Urinary bladder (tissue), 4 donors: Measurements from ENCODE around the gene GMPPA. TPM values are rescaled to one million over a fixed set of nuclear protein-coding genes. Genes with fewer than 3 reads are reported as not detected.

ENCODE experiments used
- DNase-seq: peaks from one replicate; pipeline ENCODE4 v3.0.0-alpha.2; 2015; ENCODE audit errors: extremely low spot score
- H3K27ac ChIP-seq: one replicate; pipeline ENCODE4 v1.5.1; 2013; ENCODE audit warnings: low read depth, mild to moderate bottlenecking, moderate library complexity
- H3K36me3 ChIP-seq: one replicate; pipeline ENCODE4 v1.6.1; 2013; ENCODE audit warnings: mild to moderate bottlenecking, moderate library complexity; ENCODE audit not compliant: insufficient read depth
- H3K4me1 ChIP-seq: one replicate; pipeline ENCODE4 v1.6.1; 2013; ENCODE audit warnings: mild to moderate bottlenecking, moderate library complexity; ENCODE audit not compliant: insufficient read depth
- H3K4me3 ChIP-seq: one replicate; pipeline ENCODE4 v1.5.1; 2013; ENCODE audit warnings: low read depth, low read length
- WGBS: extraction: QIAGEN DNeasy Blood & Tissue Kit; methylation state at CpG from one replicate; pipeline ENCODE4 v1.1.7; 2013; 5-methylcytosine and 5-hydroxymethylcytosine counted together
- polyA plus RNA-seq: library from polyadenylated mRNA; stranded (reverse); fragments of 200-250 nt; gene quantifications from one replicate; pipeline ENCODE4 v1.2.3, GENCODE V29; 2013
- total RNA-seq: library from RNA; depleted of rRNA; stranded (reverse); fragments of >200 nt; gene quantifications from one replicate; pipeline ENCODE4 v1.2.3, GENCODE V29; 2014
- donor health status: healthy with polysubstance abuse.
- donor health status: healthy.

The GMPPA gene
- total and polyA plus RNA-seq, 2 donors = 32.1 to 34.3 TPM

DNA sequence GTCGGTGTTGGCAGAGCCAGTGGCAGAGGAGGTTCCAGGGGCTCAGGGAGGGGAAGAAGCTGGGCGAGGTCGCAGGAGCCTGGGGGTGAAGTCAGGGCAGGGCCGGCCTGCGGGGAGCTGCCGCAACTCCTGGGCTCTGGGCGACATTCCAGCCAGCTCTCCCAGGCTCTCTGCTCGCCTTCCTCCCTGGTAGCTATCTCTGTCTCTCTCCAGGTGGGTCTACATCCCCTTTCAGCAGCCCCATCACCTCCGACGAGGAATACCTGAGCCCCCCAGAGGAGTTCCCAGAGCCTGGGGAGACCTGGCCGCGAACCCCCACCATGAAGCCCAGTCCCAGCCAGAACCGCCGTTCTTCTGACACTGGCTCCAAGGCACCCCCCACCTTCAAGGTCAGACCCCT, 37.0 kb upstream of the GMPPA start:
- 66% methylated on average over 14 of the region's 14 CpGs for WGBS
- no peak overlapping the region for H3K4me3 ChIP-seq
- H3K36me3 ChIP-seq = no peaks in the 10 kb centered on the region
- no peak for DNase-seq
- no peak overlapping the region for H3K27ac ChIP-seq
- no peaks in the 10 kb centered on the region for H3K4me1 ChIP-seq

DNA sequence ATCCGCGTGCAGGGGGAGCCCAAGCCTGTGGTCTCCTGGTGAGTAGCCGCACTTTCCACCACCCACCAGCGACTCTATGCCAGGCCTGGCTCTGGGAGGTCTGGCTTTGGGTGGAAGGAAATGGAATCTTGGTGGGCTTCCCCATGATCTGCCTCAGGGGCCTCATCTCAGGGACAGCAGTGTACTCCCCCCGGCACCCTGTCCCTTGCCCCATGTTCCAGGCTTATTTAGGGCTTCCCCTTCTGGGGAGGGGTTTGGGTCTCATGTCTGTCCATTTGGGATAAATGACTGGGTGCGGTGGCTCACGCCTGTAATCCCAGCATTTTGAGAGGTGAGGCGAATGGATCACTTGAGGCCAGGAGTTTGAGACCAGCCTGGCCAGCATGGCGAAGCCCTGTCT, 36.3 kb upstream of the GMPPA start:
- Histone ChIP-seq H3K36me3 (no peaks in the 10 kb centered on the region), H3K27ac (no peak overlapping the region), H3K4me1 (no peaks in the 10 kb centered on the region), H3K4me3 (no peak overlapping the region)
- WGBS = 85% methylated on average over 9 of the region's 9 CpGs
- no peak for DNase-seq

- no peak overlapping the region for H3K27ac ChIP-seq
- no peak overlapping the region for H3K4me3 ChIP-seq
- no peak for DNase-seq
- H3K36me3 ChIP-seq = no peaks in the 10 kb centered on the region
- H3K4me1 ChIP-seq = no peaks in the 10 kb centered on the region
- WGBS = 87% methylated on average over 21 of the region's 21 CpGs
Observed at GRCh38 chr2:219464286-219465032, 34.2 kb upstream of the GMPPA start.

DNA sequence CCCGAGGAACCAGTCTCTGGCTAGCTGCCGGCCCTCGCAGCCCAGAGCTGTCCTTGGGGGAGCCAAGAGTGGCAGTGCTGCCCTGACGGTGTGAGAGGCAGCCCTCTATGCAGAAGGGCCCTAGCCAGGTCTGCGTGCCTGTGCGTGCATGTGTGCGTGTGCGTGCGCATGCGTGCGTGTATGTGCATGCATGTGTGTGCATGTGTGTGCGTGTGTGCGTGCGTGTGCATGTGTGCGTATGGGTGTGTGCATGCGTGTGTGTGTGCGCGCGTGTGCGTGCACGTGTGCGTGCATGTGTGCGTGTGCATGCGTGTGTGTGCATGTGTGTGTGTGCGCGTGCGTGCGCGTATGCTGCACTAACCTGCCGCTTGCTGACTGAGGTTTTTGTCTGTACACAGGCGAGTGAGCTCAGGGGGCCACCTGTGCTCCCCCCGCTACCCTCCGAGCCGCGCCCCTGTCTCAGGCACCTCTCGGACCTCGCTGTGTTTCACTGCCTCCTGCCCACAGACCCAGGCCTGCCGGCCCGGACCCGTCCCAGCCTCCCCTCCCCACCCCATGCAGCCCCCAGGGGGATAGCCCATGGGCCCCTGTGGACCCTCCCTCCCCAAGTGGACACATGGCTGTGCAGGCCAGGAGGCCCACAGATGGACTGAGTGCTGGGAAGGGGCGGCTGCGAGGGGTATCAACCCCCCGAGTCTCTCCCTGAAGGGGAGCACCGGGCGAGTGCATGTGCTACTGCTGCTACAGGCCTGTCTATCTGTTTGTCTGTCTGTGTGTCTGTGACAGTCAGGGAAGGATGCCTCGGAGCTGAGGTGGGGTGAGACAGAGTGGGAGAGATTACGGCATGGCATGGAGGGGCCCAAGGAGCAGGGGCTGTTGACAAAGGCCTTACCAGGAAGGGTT, 32.8 kb upstream of the GMPPA start:
- H3K4me1 ChIP-seq = no peaks in the 10 kb centered on the region
- no peaks in the 10 kb centered on the region for H3K36me3 ChIP-seq
- H3K4me3 ChIP-seq = no peak overlapping the region
- 88% methylated on average over 47 of the region's 47 CpGs for WGBS
- DNase-seq = no peak
- H3K27ac ChIP-seq = no peak overlapping the region

GRCh38 chr2:219466816-219467735, 31.6 kb upstream of the GMPPA start:
- WGBS = 62% methylated on average over 28 of the region's 28 CpGs

DNA sequence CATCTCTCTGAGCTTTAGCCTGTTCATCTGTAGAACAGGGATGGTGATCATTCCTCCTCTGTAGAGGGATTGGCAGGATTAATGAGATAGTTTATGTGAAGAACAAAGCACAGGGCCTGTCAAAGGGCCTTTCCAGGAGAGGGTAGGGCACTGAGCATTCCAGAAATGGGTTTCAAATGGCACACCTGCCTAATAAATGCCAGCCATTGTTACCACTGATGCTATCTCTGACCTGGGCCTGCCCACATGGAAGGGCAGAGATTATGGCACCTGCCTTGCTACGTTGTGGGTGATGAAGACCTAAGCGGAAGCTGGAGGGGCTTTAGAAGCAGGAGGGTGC, 31.0 kb upstream of the GMPPA start:
- Histone ChIP-seq H3K4me1 (no peaks in the 10 kb centered on the region), H3K36me3 (no peaks in the 10 kb centered on the region), H3K4me3 (no peak overlapping the region), H3K27ac (no peak overlapping the region)
- 79% methylated on average over 2 of the region's 2 CpGs for WGBS
- no peak for DNase-seq

More at GRCh38 chr2:219466816-219467735, 31.6 kb upstream of the GMPPA start:
- Histone ChIP-seq H3K27ac (no peak overlapping the region), H3K4me1 (no peaks in the 10 kb centered on the region), H3K36me3 (no peaks in the 10 kb centered on the region), H3K4me3 (no peak overlapping the region)
- DNase-seq = no peak

- WGBS = 86% methylated on average over 23 of the region's 23 CpGs
- H3K36me3 ChIP-seq = no peaks in the 10 kb centered on the region
- DNase-seq = no peak
- no peak overlapping the region for H3K27ac ChIP-seq
- no peaks in the 10 kb centered on the region for H3K4me1 ChIP-seq
- H3K4me3 ChIP-seq = no peak overlapping the region
Observed at GRCh38 chr2:219468410-219469185, 30.1 kb upstream of the GMPPA start.

DNA sequence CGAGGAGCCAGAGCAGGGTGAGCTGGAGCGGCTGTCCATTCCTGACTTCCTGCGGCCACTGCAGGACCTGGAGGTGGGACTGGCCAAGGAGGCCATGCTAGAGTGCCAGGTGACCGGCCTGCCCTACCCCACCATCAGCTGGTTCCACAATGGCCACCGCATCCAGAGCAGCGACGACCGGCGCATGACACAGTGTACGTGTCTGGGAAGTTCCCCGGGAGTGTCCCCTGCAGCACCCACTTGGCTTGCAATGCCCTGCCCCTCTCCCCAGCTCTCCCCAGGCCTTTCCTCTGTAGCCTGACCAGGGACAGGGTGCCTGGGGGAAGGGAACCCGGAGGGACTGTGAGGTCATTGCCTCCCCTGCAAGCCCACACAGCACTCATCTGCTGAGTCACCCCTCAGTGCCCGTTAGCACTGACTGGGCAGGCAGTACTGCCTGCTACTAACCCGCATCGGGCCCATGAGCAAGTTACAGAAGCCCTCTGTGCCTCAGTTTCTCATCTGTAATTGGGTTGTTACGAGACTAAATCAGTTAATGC, 29.4 kb upstream of the GMPPA start:
- Histone ChIP-seq H3K4me1 (no peaks in the 10 kb centered on the region), H3K4me3 (no peak overlapping the region), H3K36me3 (no peaks in the 10 kb centered on the region), H3K27ac (no peak overlapping the region)
- DNase-seq = no peak
- 78% methylated on average over 16 of the region's 16 CpGs for WGBS

DNA sequence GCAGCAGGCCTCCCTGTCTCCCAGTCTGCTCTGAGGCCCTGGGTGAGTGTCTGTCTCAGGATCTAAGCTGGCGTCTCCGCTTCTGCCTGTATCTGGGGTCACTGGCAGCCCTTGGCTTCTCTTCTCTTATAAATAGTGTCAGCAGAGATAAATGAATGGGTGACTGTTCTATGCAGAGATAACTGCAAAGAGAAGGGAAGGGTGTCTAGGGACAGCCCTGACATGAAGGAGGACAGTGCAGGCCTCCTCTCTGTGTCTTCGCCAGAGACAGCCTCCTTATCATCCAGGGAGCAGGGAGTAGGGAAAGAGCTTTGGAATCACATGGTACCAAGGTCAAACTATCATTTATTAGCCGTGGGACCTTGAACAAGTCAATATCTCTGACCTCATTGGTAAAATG, 28.3 kb upstream of the GMPPA start:
- H3K27ac ChIP-seq = no peak overlapping the region
- no peak for DNase-seq
- no peaks in the 10 kb centered on the region for H3K4me1 ChIP-seq
- no peaks in the 10 kb centered on the region for H3K36me3 ChIP-seq
- 61% methylated on average over 4 of the region's 4 CpGs for WGBS
- H3K4me3 ChIP-seq = no peak overlapping the region

DNA sequence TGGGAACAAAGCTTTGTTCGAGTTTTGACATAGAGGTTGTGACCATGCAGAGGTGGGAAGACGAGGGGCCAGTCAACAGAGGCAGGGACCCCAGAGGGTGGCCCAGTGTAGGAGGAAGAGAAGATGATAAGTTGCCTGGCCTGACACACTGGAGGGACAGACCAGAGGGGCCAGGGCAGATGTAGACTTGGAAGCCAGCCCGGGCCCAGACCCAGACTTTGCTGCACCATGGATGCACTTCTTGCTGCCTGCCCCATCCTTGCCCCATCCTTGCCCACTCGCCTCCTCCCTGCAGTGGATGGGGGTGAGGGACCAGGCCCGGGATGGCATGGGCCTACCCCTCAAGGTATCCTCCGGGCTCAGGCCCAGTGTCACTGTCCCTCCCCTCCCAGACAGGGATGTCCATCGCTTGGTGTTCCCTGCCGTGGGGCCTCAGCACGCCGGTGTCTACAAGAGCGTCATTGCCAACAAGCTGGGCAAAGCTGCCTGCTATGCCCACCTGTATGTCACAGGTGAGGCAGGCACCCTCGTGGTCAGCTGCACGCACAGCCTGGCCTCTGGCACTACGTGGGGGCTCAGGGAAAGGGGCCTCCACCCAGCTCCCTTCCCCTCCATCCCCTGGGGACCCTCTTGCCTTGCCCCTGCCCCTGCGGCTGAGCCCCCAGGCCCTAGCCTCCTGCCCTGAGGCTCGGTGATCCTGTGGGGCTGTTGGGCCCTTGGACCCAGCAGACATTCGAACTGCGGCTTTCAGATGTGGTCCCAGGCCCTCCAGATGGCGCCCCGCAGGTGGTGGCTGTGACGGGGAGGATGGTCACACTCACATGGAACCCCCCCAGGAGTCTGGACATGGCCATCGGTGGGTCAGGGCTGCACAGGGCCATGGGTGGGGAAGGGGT, 27.0 kb upstream of the GMPPA start:
- DNase-seq = no peak
- no peaks in the 10 kb centered on the region for H3K4me1 ChIP-seq
- no peak overlapping the region for H3K27ac ChIP-seq
- H3K36me3 ChIP-seq = no peaks in the 10 kb centered on the region
- 81% methylated on average over 22 of the region's 22 CpGs for WGBS
- H3K4me3 ChIP-seq = no peak overlapping the region

DNA sequence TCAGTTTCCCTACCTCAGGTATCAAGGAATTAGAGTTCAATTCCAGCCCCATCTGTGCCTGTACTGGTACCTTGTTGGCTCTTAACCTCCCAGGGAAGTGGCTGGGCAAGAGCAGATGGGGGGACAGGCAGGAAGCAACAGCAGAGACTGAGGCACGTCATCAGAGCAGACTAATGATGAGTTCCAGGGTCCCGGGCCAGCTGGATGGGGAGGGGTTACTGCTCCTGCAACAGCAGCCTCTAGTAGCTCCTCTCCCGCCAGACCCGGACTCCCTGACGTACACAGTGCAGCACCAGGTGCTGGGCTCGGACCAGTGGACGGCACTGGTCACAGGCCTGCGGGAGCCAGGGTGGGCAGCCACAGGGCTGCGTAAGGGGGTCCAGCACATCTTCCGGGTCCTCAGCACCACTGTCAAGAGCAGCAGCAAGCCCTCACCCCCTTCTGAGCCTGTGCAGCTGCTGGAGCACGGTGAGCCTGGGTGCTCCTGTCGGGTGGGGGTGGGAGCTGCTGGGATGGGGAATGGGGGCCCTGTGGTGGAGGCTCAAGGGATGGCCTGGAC, 26.0 kb upstream of the GMPPA start:
- no peak for DNase-seq
- no peak overlapping the region for H3K4me3 ChIP-seq
- no peaks in the 10 kb centered on the region for H3K4me1 ChIP-seq
- H3K27ac ChIP-seq = no peak overlapping the region
- 69% methylated on average over 12 of the region's 12 CpGs for WGBS
- no peaks in the 10 kb centered on the region for H3K36me3 ChIP-seq

DNA sequence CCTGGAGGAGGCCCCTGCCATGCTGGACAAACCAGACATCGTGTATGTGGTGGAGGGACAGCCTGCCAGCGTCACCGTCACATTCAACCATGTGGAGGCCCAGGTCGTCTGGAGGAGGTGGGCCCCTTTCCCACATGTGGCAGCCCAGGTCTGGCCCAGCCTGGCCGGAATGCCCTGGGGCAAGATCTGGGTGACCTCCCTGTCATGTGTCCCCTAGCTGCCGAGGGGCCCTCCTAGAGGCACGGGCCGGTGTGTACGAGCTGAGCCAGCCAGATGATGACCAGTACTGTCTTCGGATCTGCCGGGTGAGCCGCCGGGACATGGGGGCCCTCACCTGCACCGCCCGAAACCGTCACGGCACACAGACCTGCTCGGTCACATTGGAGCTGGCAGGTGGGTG, 25.2 kb upstream of the GMPPA start:
- DNase-seq = no peak
- Histone ChIP-seq H3K36me3 (no peaks in the 10 kb centered on the region), H3K27ac (no peak overlapping the region), H3K4me1 (no peaks in the 10 kb centered on the region), H3K4me3 (no peak overlapping the region)
- 80% methylated on average over 18 of the region's 18 CpGs for WGBS
